Nephron progenitor cell (in vitro differentiated cells): ENCODE results near the gene CREB3L1.

ENCODE experiments used
- DNase-seq: peaks from one replicate; pipeline ENCODE4 v3.0.0; 2021
- H3K27ac Mint-ChIP-seq: 2 replicates; pipeline ENCODE4 v1.8.0; 2021; ENCODE audit warnings: mild to moderate bottlenecking, moderate library complexity, mixed read lengths
- H3K27me3 Mint-ChIP-seq: 2 replicates; pipeline ENCODE4 v1.8.0; 2021; ENCODE audit warnings: mild to moderate bottlenecking, low read depth, mixed read lengths; ENCODE audit not compliant: poor library complexity
- H3K36me3 Mint-ChIP-seq: 2 replicates; pipeline ENCODE4 v1.8.0; 2021; ENCODE audit warnings: low read depth, mixed read lengths
- H3K4me1 Mint-ChIP-seq: 2 replicates; pipeline ENCODE4 v1.8.0; 2021; ENCODE audit warnings: mixed read lengths
- H3K4me3 Mint-ChIP-seq: 2 replicates; pipeline ENCODE4 v1.8.0; 2021; ENCODE audit warnings: mild to moderate bottlenecking, moderate library complexity, mixed read lengths
- H3K9me3 Mint-ChIP-seq: 2 replicates; pipeline ENCODE4 v1.8.0; 2021; ENCODE audit warnings: mild to moderate bottlenecking, moderate library complexity, mixed read lengths
- TF ChIP-seq, protein P1 (sequence below): fragments of 200-600 bp; sonication (generic); IDR thresholded peaks from 2 replicates; pipeline ENCODE4 v1.5.0; 2021; ENCODE audit warnings: antibody characterized with exemption

The CREB3L1 gene, protein sequence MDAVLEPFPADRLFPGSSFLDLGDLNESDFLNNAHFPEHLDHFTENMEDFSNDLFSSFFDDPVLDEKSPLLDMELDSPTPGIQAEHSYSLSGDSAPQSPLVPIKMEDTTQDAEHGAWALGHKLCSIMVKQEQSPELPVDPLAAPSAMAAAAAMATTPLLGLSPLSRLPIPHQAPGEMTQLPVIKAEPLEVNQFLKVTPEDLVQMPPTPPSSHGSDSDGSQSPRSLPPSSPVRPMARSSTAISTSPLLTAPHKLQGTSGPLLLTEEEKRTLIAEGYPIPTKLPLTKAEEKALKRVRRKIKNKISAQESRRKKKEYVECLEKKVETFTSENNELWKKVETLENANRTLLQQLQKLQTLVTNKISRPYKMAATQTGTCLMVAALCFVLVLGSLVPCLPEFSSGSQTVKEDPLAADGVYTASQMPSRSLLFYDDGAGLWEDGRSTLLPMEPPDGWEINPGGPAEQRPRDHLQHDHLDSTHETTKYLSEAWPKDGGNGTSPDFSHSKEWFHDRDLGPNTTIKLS

GRCh38 chr11:46277622-46278386 is at the start of gene CREB3L1:
Gene CREB3L1 (plus strand): TSS chr11:46277662. CDS start chr11:46278112, 450 bp downstream.
- Mint-ChIP-seq H3K27me3 (peaks cover 21% of the 10 kb centered on the region), H3K27ac (no peak within 1 kb of the TSS), H3K4me1 (peaks cover 84% of the 10 kb centered on the region), H3K4me3 (peak within 1 kb of the TSS; percentile 87), H3K36me3 (no peaks in the 10 kb centered on the region), H3K9me3 (no peaks in the 10 kb centered on the region)
- TF ChIP-seq, protein P1, sequence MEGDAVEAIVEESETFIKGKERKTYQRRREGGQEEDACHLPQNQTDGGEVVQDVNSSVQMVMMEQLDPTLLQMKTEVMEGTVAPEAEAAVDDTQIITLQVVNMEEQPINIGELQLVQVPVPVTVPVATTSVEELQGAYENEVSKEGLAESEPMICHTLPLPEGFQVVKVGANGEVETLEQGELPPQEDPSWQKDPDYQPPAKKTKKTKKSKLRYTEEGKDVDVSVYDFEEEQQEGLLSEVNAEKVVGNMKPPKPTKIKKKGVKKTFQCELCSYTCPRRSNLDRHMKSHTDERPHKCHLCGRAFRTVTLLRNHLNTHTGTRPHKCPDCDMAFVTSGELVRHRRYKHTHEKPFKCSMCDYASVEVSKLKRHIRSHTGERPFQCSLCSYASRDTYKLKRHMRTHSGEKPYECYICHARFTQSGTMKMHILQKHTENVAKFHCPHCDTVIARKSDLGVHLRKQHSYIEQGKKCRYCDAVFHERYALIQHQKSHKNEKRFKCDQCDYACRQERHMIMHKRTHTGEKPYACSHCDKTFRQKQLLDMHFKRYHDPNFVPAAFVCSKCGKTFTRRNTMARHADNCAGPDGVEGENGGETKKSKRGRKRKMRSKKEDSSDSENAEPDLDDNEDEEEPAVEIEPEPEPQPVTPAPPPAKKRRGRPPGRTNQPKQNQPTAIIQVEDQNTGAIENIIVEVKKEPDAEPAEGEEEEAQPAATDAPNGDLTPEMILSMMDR = no peak
- peak; percentile 74 for DNase-seq

- no peak for DNase-seq
- Mint-ChIP-seq H3K36me3 (no peaks in the 10 kb centered on the region), H3K27me3 (peaks cover 2% of the 10 kb centered on the region), H3K4me1 (peaks cover 8% of the 10 kb centered on the region), H3K27ac (no peak overlapping the region), H3K9me3 (peaks cover 11% of the 10 kb centered on the region), H3K4me3 (no peak overlapping the region)
- TF ChIP-seq, protein P1 = no peak
Measured at GRCh38 chr11:46229230-46229629, 48.2 kb upstream of the CREB3L1 start.

- Mint-ChIP-seq H3K4me3 (peak overlapping the region; percentile 55), H3K27me3 (peaks cover 26% of the 10 kb centered on the region), H3K36me3 (no peaks in the 10 kb centered on the region), H3K4me1 (peaks cover 37% of the 10 kb centered on the region), H3K9me3 (peaks cover 16% of the 10 kb centered on the region), H3K27ac (peak overlapping the region; percentile 18)
- peak; percentile 66 for DNase-seq
- TF ChIP-seq, protein P1 = no peak
Measured at GRCh38 chr11:46234311-46234710, 43.2 kb upstream of the CREB3L1 start.

- peak overlapping the region; percentile 32 for H3K4me3 Mint-ChIP-seq
- H3K27ac Mint-ChIP-seq = no peak overlapping the region
- TF ChIP-seq, protein P1 = no peak
Measured at GRCh38 chr11:46235777-46236688, 41.4 kb upstream of the CREB3L1 start.

GRCh38 chr11:46236918-46237247 is 40.6 kb upstream of the CREB3L1 start:
- H3K4me1 Mint-ChIP-seq = peaks cover 46% of the 10 kb centered on the region
- peak overlapping the region; percentile 81 for H3K4me3 Mint-ChIP-seq
- peaks cover 33% of the 10 kb centered on the region for H3K27me3 Mint-ChIP-seq
- H3K36me3 Mint-ChIP-seq = no peaks in the 10 kb centered on the region
- no peak for DNase-seq
- H3K9me3 Mint-ChIP-seq = peaks cover 16% of the 10 kb centered on the region
- TF ChIP-seq, protein P1 = no peak
- no peak overlapping the region for H3K27ac Mint-ChIP-seq

More at GRCh38 chr11:46235777-46236688, 41.4 kb upstream of the CREB3L1 start:
- Mint-ChIP-seq H3K27me3 (peaks cover 27% of the 10 kb centered on the region), H3K4me1 (peaks cover 45% of the 10 kb centered on the region), H3K36me3 (no peaks in the 10 kb centered on the region), H3K9me3 (peaks cover 16% of the 10 kb centered on the region)
- no peak for DNase-seq
